Epithelial cell of esophagus (primary cell): ENCODE data around the gene PHLDB1.

Experiments
- DNase-seq: peaks from one replicate; pipeline ENCODE4 v3.0.0; 2010; ENCODE audit warnings: low read depth
- H3K4me3 ChIP-seq: 2 replicates; pipeline ENCODE4 v1.5.1; 2011; ENCODE audit warnings: mild to moderate bottlenecking, low read length, control low read depth
- CTCF ChIP-seq: IDR thresholded peaks from 2 replicates; pipeline ENCODE4 v1.5.1; 2011; ENCODE audit warnings: low read depth, mild to moderate bottlenecking, low read length, control low read depth, inconsistent platforms; ENCODE audit not compliant: insufficient read depth; ENCODE audit errors: missing control alignments

PHLDB1 gene

GRCh38 chr11:118631142-118631909 lies 23.9 kb downstream of the PHLDB1 start:
- no peak overlapping the region for H3K4me3 ChIP-seq
- TF ChIP-seq CTCF = no peak
- DNase-seq = no peak

DNA sequence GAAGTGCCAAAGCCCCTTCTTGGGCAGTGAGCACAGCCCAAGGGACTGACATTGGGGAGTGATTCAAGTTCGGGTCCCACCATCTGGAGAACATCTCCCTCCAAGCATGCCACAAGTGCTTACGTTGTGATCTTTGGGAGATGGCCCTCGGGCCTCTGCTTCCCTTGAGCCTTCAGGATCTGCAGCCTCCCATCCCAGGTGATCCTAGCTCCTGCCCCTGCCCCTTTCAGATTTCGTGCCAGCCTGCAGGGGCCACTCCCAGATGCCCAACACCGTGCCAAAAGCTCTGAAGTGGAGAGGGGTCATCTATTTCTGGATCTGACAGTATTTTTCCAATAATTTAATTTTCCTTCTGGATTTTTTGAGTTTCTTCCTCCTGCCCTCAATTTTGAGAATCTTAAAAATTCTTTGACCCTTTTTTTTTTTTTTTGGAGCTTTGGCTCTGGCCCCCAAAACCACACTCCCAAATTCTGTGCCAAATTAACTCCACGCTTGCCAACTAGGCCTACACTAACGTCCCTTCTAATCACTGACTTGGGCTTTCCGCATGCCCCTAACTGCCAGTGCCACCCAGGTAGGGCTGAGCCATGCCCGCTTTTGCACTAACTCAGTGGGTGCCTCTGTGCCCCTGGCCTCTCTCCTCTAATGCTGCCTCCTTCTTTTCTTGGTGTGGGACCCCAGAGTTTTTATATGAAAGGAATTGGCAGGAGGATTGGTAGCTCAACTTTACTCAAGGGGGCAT lies 25.3 kb downstream of the PHLDB1 start:
- no peak for TF ChIP-seq CTCF
- no peak overlapping the region for H3K4me3 ChIP-seq
- no peak for DNase-seq

DNA sequence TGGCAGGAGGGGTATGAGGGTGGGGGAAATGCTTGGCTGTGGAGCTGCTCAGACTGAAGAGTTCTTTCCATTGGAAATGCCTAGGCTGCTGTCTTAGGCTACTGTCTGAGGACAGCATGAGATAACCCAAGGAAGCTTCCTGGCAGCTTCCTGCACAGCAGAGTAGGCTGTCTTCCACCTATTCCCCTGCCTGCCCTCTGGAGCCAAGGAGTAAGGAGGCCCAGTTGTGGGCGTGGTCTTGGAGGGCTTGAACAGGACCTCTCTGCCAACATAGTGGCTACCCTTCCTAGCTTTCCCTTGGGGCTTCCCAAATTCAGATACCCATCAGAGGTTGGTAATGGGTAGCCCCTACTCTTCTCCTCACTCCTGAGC lies 25.9 kb downstream of the PHLDB1 start:
- no peak overlapping the region for H3K4me3 ChIP-seq
- no peak for TF ChIP-seq CTCF
- no peak for DNase-seq

- DNase-seq = no peak
- H3K4me3 ChIP-seq = no peak overlapping the region
- no peak for TF ChIP-seq CTCF
Observed at GRCh38 chr11:118633979-118634378, 26.6 kb downstream of the PHLDB1 start.

DNA sequence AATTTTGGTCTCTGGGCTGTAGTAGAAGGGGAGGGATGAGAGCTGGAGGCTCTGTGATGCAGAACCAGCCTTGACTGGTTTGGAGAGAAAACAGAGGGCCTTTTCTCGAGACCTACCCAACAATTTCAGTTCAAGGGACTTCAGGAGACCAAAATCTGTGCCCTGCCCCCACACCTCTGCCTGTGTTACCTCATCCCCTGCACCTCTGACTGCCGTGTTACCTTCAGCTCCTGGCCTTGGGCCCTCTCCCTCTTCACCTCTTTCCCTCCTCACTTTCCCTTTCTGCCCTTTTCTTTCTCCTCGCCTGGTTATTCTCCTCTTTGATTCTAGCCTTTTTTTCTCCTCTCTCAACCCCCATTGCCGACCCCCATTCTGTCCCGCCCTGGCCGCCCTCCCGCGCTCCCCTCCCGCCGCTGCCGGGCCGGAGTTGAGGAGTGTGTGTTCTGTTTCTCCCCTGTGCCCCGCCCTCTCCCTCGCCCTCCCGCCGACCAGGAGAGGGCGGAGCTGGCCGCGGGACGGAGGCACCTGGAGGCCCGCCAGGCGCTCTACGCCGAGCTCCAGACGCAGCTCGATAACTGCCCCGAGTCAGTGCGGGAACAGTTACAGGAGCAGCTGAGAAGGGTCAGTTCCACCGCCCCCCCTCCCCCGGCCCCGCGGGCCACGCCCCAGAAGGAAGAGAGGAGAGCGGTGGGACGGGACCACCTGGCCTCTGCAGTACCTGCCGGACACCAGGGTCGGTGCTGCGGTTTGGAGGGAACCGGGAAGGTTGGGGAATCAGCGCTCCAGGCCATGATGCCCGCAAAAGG lies 27.2 kb downstream of the PHLDB1 start:
- peak; percentile 29 for TF ChIP-seq CTCF
- peak; percentile 63 for DNase-seq
- H3K4me3 ChIP-seq = peak overlapping the region; percentile 14

GRCh38 chr11:118635237-118635591 lies 27.8 kb downstream of the PHLDB1 start:
- DNase-seq = no peak
- no peak overlapping the region for H3K4me3 ChIP-seq
- no peak for TF ChIP-seq CTCF
